Mucosa of descending colon (tissue), 3 donors: ENCODE measurements around the gene SYNRG. TPM values are rescaled to one million over a fixed set of nuclear protein-coding genes. Genes with fewer than 3 reads are reported as not detected.
"Not testable (repeated sequence)": the region's sequence is repeated elsewhere in the genome, so short reads cannot be mapped to it uniquely, and the experiment has no call there.

ENCODE experiments used
- ATAC-seq: fragments of 200-7000 bp; cut with Tn5 transposase; one replicate; pipeline ENCODE4 v1.9.1; 2020; ENCODE audit warnings: mild to moderate bottlenecking, moderate library complexity
- DNase-seq, 3 donors: peaks; one replicate each; pipeline ENCODE4 v3.0.0-alpha.2; 2020
- H3K36me3 ChIP-seq: fragments of 200-600 bp; one replicate; pipeline ENCODE4 v1.8.0; 2021; ENCODE audit warnings: low read depth, mild to moderate bottlenecking
- H3K4me1 ChIP-seq: fragments of 200-600 bp; one replicate; pipeline ENCODE4 v1.8.0; 2021; ENCODE audit warnings: low read depth, mild to moderate bottlenecking
- H3K4me3 ChIP-seq: fragments of 200-600 bp; one replicate; pipeline ENCODE4 v1.8.0; 2021; ENCODE audit warnings: mild to moderate bottlenecking
- H3K9me3 ChIP-seq: fragments of 200-600 bp; one replicate; pipeline ENCODE4 v1.8.0; 2021; ENCODE audit warnings: mild to moderate bottlenecking
- CTCF ChIP-seq: fragments of 200-600 bp; IDR thresholded peaks from one replicate; pipeline ENCODE4 v1.8.0; 2022; ENCODE audit warnings: antibody characterized with exemption, mild to moderate bottlenecking
- intact Hi-C, 2 donors: fragments of 100-400 bp; cut with DNase I in 1 of 2; cut with micrococcal nuclease in 1 of 2; formaldehyde crosslinking; loops; one replicate each; pipeline versions ENCODE4 v1.11.0 to v1.11.1; 2022; cut with DNase I, micrococcal nuclease
- total RNA-seq, 3 donors: library from RNA; stranded (reverse); fragmentation: NEBNext Ultra II Directional in 2 of 3; extraction: Animal tissue kit (Norgen Biotek cat#: 25700) in 2 of 3; gene quantifications; one replicate each; pipeline versions ENCODE4 v1.2.1 to v1.2.4, GENCODE V29; 2021 to 2023
- donor health status: DM: no; HTN: no; CAD: no; lungs with moderate emphysema.
- donor health status: DM: no; HTN: no; CAD: no.
- donor health status: DM: no; HTN: yes; CAD: no.

The SYNRG gene
- total RNA-seq, 3 donors from 2014 or later = 36.8 to 46.2 (median 38.1) TPM

GRCh38 chr17:37647856-37648255 is 38.6 kb upstream of the SYNRG start:
- intact Hi-C loops = no loop called here
- TF ChIP-seq CTCF = no peak
- DNase-seq (no peak), ATAC-seq (no peak)
- Histone ChIP-seq H3K4me1 (no peaks in the 10 kb centered on the region), H3K36me3 (no peaks in the 10 kb centered on the region), H3K9me3 (no peaks in the 10 kb centered on the region), H3K4me3 (no peak overlapping the region)

GRCh38 chr17:37643869-37644268 is 34.7 kb upstream of the SYNRG start:
- TF ChIP-seq CTCF = no peak
- Histone ChIP-seq H3K4me1 (peaks cover 11% of the 10 kb centered on the region), H3K9me3 (no peaks in the 10 kb centered on the region), H3K4me3 (no peak overlapping the region), H3K36me3 (no peaks in the 10 kb centered on the region)
- intact Hi-C loops = no loop called here
- peak; percentile 8 for ATAC-seq
- DNase-seq = no peak

GRCh38 chr17:37643118-37643766 is 34.0 kb upstream of the SYNRG start, which contains the start of gene DDX52:
Gene DDX52, minus strand, starts transcription at chr17:37643446. Its CDS starts 26 bp downstream, at chr17:37643420.
- Histone ChIP-seq H3K4me1 (peaks cover 11% of the 10 kb centered on the region), H3K4me3 (peak within 1 kb of the TSS; percentile 78), H3K9me3 (no peaks in the 10 kb centered on the region), H3K36me3 (no peaks in the 10 kb centered on the region)
- intact Hi-C loops = no loop called here
- ATAC-seq = peak; percentile 100
- DNase-seq = peak; percentile 94 to 96 (median 95)
- no peak for TF ChIP-seq CTCF

GRCh38 chr17:37642681-37643080 is 33.5 kb upstream of the SYNRG start:
- intact Hi-C loops = no loop called here
- ATAC-seq (peak; percentile 38), DNase-seq (no peak)

GRCh38 chr17:37640015-37640414 is 30.8 kb upstream of the SYNRG start:
- H3K9me3 ChIP-seq = no peaks in the 10 kb centered on the region
- no peak for TF ChIP-seq CTCF
- ATAC-seq (no peak), DNase-seq (no peak)
- no peak overlapping the region for H3K4me3 ChIP-seq
- intact Hi-C loops = no loop called here
- peaks cover 11% of the 10 kb centered on the region for H3K4me1 ChIP-seq
- H3K36me3 ChIP-seq = no peaks in the 10 kb centered on the region

More at GRCh38 chr17:37642681-37643080, 33.5 kb upstream of the SYNRG start:
- H3K36me3 ChIP-seq = no peaks in the 10 kb centered on the region
- H3K4me3 ChIP-seq = peak overlapping the region; percentile 78
- H3K9me3 ChIP-seq = no peaks in the 10 kb centered on the region
- no peak for TF ChIP-seq CTCF
- H3K4me1 ChIP-seq = peaks cover 11% of the 10 kb centered on the region

- ATAC-seq (no peak), DNase-seq (no peak)
- no peak for TF ChIP-seq CTCF
- Histone ChIP-seq H3K36me3 (no peaks in the 10 kb centered on the region), H3K4me3 (no peak overlapping the region), H3K4me1 (peaks cover 11% of the 10 kb centered on the region), H3K9me3 (no peaks in the 10 kb centered on the region)
- intact Hi-C loops = no loop called here
Measured at GRCh38 chr17:37637956-37638355, 28.7 kb upstream of the SYNRG start.

- intact Hi-C loops, H3K9me3 ChIP-seq, DNase-seq, H3K4me3 ChIP-seq, ATAC-seq, H3K36me3 ChIP-seq, H3K4me1 ChIP-seq: not testable (repeated sequence)
Measured at GRCh38 chr17:37616430-37616829, 7.2 kb upstream of the SYNRG start.
